Caco-2 (cell line): ENCODE results near the gene TCN1. TPM values are rescaled to one million over a fixed set of nuclear protein-coding genes. Genes with fewer than 3 reads are reported as not detected.

ENCODE experiments used
- BruUV-seq: library from RNA; stranded (reverse); fragments of 400-500 nt; replicated peaks from 2 replicates; lab custom pipeline; 2021; lab: Mats Ljungman, UMichigan
- CTCF ChIA-PET: fragments of 300-600 bp; sonication (Branson Sonifier 250); formaldehyde crosslinking; loops from one replicate; lab custom pipeline; 2022; ENCODE audit warnings: antibody characterized with exemption; lab: Charles Lee
- POLR2A ChIA-PET: fragments of 300-600 bp; sonication (Branson Sonifier 250); formaldehyde crosslinking; loops from one replicate; lab custom pipeline; 2022; ENCODE audit warnings: antibody characterized with exemption; lab: Charles Lee
- DNase-seq, 2 experiments: peaks; one replicate each; pipeline versions ENCODE4 v3.0.0 to v3.0.0-alpha.2; 2020 to 2022
- H3K27me3 ChIP-seq: replicated peaks from 2 replicates; pipeline ENCODE4 v1.6.0; 2011; ENCODE audit warnings: low read length; ENCODE audit not compliant: control insufficient read depth, insufficient read depth
- H3K36me3 ChIP-seq: 2 replicates; pipeline ENCODE4 v1.5.1; 2011; ENCODE audit warnings: low read length; ENCODE audit not compliant: control insufficient read depth, insufficient read depth
- H3K4me1 ChIP-seq: fragments of 250-450 bp; sonication (Bioruptor Pico); 2 replicates; pipeline ENCODE4 v1.5.1; 2020; ENCODE audit warnings: mild to moderate bottlenecking
- H3K4me3 ChIP-seq: 2 replicates; pipeline ENCODE4 v1.5.1; 2011; ENCODE audit warnings: low read depth, mild to moderate bottlenecking, control low read depth, low read length
- H3K9me3 ChIP-seq: fragments of 250-450 bp; sonication (Bioruptor Pico); 2 replicates; pipeline ENCODE4 v1.5.1; 2020; ENCODE audit warnings: mild to moderate bottlenecking, moderate library complexity
- H3K27ac Mint-ChIP-seq: one replicate; pipeline ENCODE4 v1.8.0; 2022; ENCODE audit warnings: mixed read lengths; ENCODE audit not compliant: unreplicated experiment
- H3K27me3 Mint-ChIP-seq: one replicate; pipeline ENCODE4 v1.8.0; 2022; ENCODE audit warnings: mixed read lengths; ENCODE audit not compliant: insufficient read depth, unreplicated experiment
- H3K36me3 Mint-ChIP-seq: one replicate; pipeline ENCODE4 v1.8.0; 2022; ENCODE audit warnings: mild to moderate bottlenecking, mixed read lengths; ENCODE audit not compliant: insufficient read depth, unreplicated experiment
- H3K4me1 Mint-ChIP-seq: one replicate; pipeline ENCODE4 v1.8.0; 2022; ENCODE audit warnings: low read depth, mixed read lengths; ENCODE audit not compliant: unreplicated experiment
- H3K4me3 Mint-ChIP-seq: one replicate; pipeline ENCODE4 v1.8.0; 2022; ENCODE audit warnings: mild to moderate bottlenecking, moderate library complexity, mixed read lengths; ENCODE audit not compliant: unreplicated experiment
- H3K9me3 Mint-ChIP-seq: one replicate; pipeline ENCODE4 v1.8.0; 2022; ENCODE audit warnings: mixed read lengths; ENCODE audit not compliant: unreplicated experiment
- intact Hi-C: fragments of 100-400 bp; cut with micrococcal nuclease; formaldehyde crosslinking; loops from one replicate; pipeline ENCODE4 v1.10.0; 2022; ENCODE audit not compliant: unreplicated experiment
- total RNA-seq: library from RNA; stranded (reverse); gene quantifications from 2 replicates; pipeline ENCODE4 v1.2.3, GENCODE V29; 2022
- TF ChIP-seq, protein P1 (sequence below), 2 experiments: fragments of 200-600 bp in 1 of 2; IDR thresholded peaks; 1 replicate in 1 of 2; 2 replicates in 1 of 2; pipeline versions ENCODE4 v1.5.1 to v1.8.0; 2011 to 2022; ENCODE audit warnings: antibody characterized with exemption in 1 of 2, control low read depth in 1 of 2, inconsistent platforms in 1 of 2, low read depth in 1 of 2, low read length in 1 of 2, mild to moderate bottlenecking in 1 of 2, moderate library complexity in 1 of 2; ENCODE audit not compliant: insufficient read depth in 1 of 2, severe bottlenecking in 1 of 2, unreplicated experiment in 1 of 2

Gene TCN1
- total RNA-seq, 1 experiment from 2014 or later: not detected

DNA sequence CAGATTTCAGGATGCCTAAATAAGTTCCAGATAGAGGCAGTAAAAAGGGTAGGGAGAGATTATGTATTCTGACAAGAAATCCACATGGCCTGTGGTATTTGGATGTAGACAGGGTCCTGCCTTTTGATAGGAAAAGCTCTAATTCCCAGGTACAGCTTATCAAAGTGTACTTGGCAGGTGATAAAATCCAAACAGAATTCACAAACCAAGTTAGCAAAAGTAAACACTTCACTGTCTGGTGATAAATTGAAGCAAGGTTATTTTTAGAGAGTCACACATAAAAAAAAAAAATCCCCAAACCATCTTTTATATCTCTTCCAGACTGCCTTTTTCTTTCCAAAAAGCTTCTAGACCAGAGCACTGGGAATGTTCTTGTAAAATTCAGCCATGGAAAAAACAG, 26.7 kb downstream of the TCN1 start:
- H3K9me3 ChIP-seq: no peaks in the 10 kb centered on the region
- no peak overlapping the region for H3K27ac Mint-ChIP-seq
- H3K4me3 Mint-ChIP-seq: no peak overlapping the region
- no peaks in the 10 kb centered on the region for H3K27me3 Mint-ChIP-seq
- CTCF ChIA-PET: no interaction called here
- no peaks in the 10 kb centered on the region for H3K36me3 ChIP-seq
- H3K4me1 ChIP-seq: no peaks in the 10 kb centered on the region
- no peaks in the 10 kb centered on the region for H3K27me3 ChIP-seq
- POLR2A ChIA-PET: interaction anchor here (0.6 kb wide), 1 partner anchor 1085 kb away, joined by 3 read pairs; the partner anchor contains the start of gene TMEM132A
- no peak for DNase-seq
- H3K4me3 ChIP-seq: no peak overlapping the region
- BruUV-seq: no TSS peak
- intact Hi-C loops: loop anchor here (5.0 kb wide), 1 partner anchor 63 kb away; no protein-coding TSS in a partner anchor
- no peaks in the 10 kb centered on the region for H3K4me1 Mint-ChIP-seq
- H3K9me3 Mint-ChIP-seq: no peaks in the 10 kb centered on the region
- TF ChIP-seq, protein P1, sequence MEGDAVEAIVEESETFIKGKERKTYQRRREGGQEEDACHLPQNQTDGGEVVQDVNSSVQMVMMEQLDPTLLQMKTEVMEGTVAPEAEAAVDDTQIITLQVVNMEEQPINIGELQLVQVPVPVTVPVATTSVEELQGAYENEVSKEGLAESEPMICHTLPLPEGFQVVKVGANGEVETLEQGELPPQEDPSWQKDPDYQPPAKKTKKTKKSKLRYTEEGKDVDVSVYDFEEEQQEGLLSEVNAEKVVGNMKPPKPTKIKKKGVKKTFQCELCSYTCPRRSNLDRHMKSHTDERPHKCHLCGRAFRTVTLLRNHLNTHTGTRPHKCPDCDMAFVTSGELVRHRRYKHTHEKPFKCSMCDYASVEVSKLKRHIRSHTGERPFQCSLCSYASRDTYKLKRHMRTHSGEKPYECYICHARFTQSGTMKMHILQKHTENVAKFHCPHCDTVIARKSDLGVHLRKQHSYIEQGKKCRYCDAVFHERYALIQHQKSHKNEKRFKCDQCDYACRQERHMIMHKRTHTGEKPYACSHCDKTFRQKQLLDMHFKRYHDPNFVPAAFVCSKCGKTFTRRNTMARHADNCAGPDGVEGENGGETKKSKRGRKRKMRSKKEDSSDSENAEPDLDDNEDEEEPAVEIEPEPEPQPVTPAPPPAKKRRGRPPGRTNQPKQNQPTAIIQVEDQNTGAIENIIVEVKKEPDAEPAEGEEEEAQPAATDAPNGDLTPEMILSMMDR (IDR thresholded peaks at IDR 0.05; ENCODE audit: insufficient read depth in 1 of 2, low read depth in 1 of 2, low read length in 1 of 2, severe bottlenecking in 1 of 2, unreplicated experiment in 1 of 2): no peak
- peaks cover 4% of the 10 kb centered on the region for H3K36me3 Mint-ChIP-seq

DNA sequence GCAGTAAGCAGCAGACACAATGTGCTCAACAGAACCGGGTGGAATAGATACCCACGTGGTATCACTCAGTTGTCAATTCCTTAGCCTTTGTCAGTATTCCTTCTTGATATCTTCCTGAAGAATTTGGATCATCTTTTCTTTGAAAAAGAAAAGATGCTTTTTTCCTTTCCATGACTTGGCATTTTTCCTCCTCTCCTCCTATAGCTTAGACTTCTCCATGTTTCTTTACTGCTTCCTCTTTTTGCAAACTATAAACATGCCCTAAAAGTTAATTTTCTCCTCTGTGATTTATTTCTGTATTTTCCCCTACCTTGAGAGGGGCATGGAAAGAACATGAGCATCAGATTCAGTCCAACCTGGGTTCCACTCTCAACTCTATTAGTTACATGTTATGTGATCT, 32.7 kb downstream of the TCN1 start:
- Mint-ChIP-seq H3K4me3 (no peak overlapping the region), H3K36me3 (no peaks in the 10 kb centered on the region), H3K27ac (no peak overlapping the region), H3K27me3 (no peaks in the 10 kb centered on the region), H3K9me3 (no peaks in the 10 kb centered on the region), H3K4me1 (no peaks in the 10 kb centered on the region)
- intact Hi-C loops: no loop called here
- ChIA-PET CTCF (no interaction called here), POLR2A (no interaction called here)
- Histone ChIP-seq H3K4me3 (no peak overlapping the region), H3K36me3 (no peaks in the 10 kb centered on the region), H3K9me3 (no peaks in the 10 kb centered on the region), H3K27me3 (no peaks in the 10 kb centered on the region), H3K4me1 (no peaks in the 10 kb centered on the region; the same call in 1 of the 2 replicates)
- TF ChIP-seq, protein P1 (IDR thresholded peaks at IDR 0.05; ENCODE audit: insufficient read depth in 1 of 2, low read depth in 1 of 2, low read length in 1 of 2, severe bottlenecking in 1 of 2, unreplicated experiment in 1 of 2): no peak
- BruUV-seq: no TSS peak
- DNase-seq: no peak

DNA sequence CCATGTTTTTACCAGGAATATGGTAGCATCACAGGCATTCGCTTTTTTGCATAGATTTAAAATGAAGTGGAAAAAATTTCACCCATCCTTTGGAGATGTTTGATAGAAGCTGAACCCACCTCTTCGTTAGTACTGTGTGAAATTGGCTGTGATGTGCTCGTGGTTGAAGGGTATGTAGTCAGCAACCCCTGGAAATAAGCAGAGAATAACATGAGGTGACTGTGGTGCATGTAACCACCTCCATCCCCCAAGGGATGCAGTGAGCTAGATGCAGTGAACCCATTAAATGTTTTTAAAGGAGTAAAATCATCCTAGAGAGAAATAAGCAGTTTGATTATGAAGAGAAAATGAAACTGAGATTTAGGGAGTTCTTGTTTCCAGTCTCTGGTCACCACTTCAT, 36.9 kb downstream of the TCN1 start:
- Mint-ChIP-seq H3K4me1 (no peaks in the 10 kb centered on the region), H3K9me3 (peaks cover 8% of the 10 kb centered on the region), H3K36me3 (no peaks in the 10 kb centered on the region), H3K27me3 (no peaks in the 10 kb centered on the region), H3K4me3 (no peak overlapping the region), H3K27ac (no peak overlapping the region)
- intact Hi-C loops: no loop called here
- Histone ChIP-seq H3K4me3 (no peak overlapping the region), H3K36me3 (no peaks in the 10 kb centered on the region), H3K9me3 (no peaks in the 10 kb centered on the region), H3K27me3 (no peaks in the 10 kb centered on the region), H3K4me1 (no peaks in the 10 kb centered on the region; the same call in 1 of the 2 replicates)
- DNase-seq: no peak
- CTCF ChIA-PET: no interaction called here
- BruUV-seq: no TSS peak
- POLR2A ChIA-PET: interaction anchor here (0.6 kb wide), 1 partner anchor 160 kb away, joined by 8 read pairs; no protein-coding TSS in a partner anchor
- TF ChIP-seq, protein P1 (IDR thresholded peaks at IDR 0.05; ENCODE audit: insufficient read depth in 1 of 2, low read depth in 1 of 2, low read length in 1 of 2, severe bottlenecking in 1 of 2, unreplicated experiment in 1 of 2): no peak
